Jurkat, Clone E6-1 (cell line): Measurements from ENCODE around the gene TMOD3.
A peak's percentile ranks its signal among the peaks of the same experiment; 100 is the strongest.

Experiments
- DNase-seq: peaks from one replicate; pipeline ENCODE4 v3.0.0-alpha.2; 2011; ENCODE audit warnings: low read depth, low spot score
- H3K4me3 ChIP-seq: 2 replicates; pipeline ENCODE4 v1.5.1; 2011; ENCODE audit warnings: mild to moderate bottlenecking, low read length, control low read depth, moderate library complexity

Gene TMOD3

DNA sequence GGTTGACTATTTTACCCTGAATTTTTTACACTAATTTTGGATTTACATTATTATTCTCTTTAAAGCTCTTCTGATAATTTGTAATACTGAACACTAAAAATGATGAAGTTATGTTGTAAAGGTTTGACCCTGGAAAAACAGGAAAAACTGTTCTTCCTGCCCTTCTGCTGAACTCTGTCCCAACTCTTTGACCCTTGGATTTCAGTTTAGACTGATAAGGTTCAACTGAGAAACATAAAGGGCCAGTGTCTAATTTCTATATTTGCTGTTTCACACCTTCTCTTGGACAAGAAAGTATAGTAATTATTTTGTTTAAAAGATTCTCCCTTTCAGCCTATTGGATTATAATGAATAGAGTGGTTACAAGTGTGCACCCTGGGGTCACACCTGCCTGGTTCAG is 12.8 kb upstream of the TMOD3 start:
- no peak for DNase-seq
- H3K4me3 ChIP-seq, result no peak overlapping the region

DNA sequence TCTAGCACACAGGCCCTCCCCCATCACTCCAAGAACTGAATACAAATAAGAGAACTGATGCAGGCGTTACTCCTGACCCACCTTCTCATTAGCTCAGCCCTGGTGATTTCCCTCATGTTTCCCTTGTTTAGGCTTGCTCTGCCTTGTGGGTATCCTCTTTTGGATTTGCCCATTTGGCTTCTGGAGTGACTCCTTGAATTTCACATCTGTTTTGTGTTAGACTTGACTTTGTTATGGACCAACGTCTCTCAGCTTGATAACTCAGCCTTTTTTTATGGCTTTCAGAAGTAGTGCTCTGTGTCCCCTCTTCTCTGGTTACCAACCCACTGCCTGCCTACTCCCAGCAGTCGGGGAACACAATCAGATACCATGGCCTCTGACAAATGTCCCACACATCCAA is 11.3 kb upstream of the TMOD3 start:
- DNase-seq, result no peak
- no peak overlapping the region for H3K4me3 ChIP-seq

DNA sequence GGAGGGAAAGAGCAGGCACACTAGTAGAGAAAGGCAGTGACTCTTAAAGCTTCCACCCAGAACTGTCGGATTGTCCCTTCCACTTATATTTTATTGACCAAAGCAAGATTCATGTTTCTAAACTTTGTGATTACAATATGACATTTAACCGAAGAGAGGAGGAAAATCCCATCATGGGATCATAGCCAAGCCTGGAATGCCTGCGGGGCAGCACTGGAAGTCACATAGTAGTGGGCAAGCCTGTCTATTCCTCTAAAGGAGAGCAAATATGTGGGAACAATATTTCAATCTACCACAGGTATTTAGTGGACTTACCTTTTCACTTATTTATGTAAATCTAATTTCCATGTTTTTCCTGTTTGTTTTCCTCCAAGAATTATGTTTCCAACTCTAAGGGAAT is 3.8 kb upstream of the TMOD3 start:
- DNase-seq, result no peak
- H3K4me3 ChIP-seq, result no peak overlapping the region

DNA sequence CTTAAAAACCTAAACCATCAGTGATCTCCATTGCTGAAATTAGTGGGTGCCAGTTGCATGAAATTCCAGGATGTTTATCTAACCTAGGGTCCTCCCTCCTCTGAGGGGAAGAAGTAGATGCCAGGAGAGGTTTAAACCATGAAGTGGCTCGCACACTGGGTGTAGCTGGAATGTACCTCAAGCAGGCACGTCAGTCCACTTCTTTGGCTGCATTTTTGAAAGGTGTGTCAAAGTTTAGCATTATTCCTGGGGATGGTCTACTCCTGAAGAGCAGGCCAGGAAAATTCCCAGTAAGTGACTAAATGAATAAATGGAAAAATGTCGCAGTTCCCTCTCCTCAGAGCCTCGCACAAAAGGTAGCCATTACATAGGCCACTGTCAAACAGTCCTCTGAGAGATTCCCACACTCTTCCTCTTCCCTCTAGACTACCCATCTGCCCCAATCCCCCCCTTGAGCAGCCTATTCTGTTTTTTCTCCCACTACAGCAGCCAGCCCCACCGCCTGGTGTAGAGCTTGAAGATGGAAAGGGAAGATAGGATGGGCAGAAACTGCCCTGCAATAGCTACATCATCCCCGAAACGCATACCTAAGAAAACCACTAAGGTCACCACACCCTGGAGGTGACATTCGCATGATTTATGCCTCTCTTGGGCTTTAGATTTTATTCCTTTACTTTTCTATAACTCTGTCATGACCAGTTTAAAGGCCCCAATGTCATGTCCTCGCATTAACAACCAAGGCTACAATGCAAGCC is 655 bp upstream of the TMOD3 start:
- H3K4me3 ChIP-seq, result peak overlapping the region; percentile 69; the same call in 1 of the 2 replicates
- no peak for DNase-seq

DNA sequence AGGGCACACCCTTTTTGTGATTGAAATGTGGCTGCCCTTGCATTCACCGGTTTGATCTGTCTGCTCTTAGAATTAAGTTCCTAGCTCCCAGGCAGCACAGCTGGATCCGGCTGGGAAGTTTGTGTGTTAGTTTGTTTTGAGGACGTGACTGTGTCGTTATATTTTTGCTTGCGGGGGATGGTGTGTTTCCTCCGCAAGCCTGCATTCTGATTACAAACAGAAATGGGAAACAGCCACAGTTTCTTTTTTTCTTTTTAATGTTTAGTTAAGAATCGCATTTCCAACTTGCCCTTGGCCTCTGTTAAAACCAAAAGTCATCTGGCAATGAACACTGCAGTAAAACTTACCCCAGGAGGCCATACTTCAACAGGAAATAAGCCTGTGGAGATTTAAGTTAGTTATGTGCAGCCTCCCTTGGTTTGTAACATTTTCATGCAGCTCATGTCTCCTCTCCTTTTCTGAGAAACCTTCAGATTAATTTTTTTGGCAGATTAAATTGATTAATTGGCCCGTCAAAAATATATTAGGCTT is 888 bp downstream of the TMOD3 start:
- DNase-seq, result peak; percentile 24
- peak overlapping the region; percentile 69 for H3K4me3 ChIP-seq

DNA sequence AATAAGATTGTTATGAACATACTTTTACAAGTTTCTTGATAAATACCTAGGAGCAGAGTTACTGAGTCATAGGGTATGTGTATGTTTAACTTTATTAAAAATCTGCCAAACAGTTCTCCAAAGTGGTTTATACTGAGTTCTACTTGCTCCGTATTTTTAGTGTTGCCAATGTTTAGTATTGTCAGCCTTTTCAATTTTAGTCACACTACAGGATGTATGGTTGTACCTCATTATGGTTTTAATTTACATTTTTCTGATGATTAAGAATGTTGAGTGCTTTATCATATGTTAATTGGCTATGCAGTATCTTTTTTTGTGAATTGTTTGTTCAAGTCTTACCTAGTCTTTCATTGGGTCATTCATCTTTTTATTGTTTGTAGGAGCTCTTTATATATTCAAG is 4.3 kb downstream of the TMOD3 start:
- DNase-seq, result no peak
- no peak overlapping the region for H3K4me3 ChIP-seq

DNA sequence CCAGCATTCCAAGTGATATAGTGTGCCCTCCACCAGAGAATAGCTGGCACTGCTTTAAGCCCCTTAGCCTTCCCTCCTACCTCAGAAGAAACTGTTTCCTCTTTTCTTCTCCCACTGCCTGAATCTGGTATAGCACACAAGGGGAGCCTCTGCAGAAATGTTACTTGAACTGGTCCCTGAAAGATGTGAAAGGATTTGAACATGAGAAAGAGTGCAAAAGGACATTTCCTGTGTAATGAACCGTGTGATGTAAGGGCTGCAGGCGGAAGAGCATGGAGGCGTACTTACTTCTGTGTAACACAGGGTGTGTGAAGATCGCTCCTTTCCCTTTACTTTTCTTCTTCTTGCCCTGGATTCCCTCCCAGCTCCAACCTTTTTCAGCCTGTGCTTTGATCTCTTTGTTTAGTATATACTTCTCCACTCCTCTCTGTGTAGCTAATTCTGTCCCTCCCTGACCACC is 8.4 kb downstream of the TMOD3 start:
- DNase-seq, result peak; percentile 16
- H3K4me3 ChIP-seq, result no peak overlapping the region

DNA sequence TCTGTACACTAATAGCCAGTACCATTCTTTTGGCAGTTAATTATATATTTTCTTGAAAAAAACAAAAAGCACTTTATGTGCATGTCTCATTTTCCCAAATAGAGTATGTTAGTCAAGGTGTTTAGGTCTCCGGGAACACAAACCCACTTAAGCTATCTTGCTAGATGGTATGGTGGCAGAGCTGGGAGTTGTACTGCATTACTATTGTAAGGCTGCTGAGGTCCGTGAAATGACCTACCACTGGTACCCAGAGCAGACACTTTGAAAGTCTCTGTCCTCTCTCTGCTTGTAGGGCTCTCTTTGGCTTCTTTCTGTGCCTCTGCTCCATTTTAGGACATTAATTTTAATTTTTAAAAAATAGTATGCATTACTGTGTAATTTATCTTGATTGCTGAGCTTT is 8.8 kb downstream of the TMOD3 start:
- DNase-seq, result no peak
- H3K4me3 ChIP-seq, result no peak overlapping the region

DNA sequence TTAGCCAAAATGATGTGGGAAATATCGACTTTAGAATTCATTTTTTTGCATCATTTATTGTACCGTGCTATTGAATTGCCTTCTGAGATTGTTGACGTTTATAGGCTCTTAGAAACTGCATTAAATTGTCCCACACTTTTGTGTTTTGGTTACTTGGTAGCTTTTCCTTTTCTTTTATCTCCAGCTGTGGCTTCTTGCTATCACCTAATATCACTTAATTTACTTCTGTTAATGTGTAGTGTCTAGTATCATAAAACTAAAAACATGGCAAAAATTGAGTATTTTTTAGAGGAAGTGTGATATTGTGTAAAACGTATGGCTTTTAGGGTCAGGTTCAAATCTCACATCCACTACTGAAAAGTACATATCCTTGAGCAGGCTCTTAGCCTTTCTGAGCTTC is 11.2 kb downstream of the TMOD3 start:
- no peak overlapping the region for H3K4me3 ChIP-seq
- no peak for DNase-seq

DNA sequence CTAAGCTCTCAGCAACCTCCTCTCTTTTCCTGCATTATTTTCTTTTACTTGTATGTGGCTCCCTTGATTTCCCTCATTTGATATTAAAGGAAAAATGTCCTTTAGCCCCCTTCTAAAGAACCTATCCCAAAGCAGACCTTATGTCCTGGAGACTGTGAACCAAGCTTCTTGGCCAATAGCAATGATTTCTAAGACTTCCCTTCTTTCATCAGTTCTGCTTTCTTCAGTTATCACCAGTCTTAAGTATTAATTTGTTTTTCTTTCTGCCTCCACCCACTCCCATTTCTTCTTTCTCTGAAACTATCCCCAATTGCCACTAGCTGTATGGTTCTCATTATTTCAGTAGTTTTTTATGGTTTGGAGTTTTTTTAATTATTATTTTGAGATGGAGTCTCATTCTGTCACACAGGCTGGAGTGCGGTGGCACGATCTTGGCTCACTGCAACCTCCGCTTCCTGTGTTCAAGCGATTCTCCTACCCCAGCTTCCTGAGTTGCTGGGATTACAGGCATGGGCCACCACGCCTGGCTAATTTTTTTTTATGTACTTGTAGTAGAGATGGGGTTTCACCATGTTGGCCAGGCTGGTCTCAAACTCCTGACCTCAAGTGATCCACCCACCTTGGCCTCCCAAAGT is 12.1 kb downstream of the TMOD3 start:
- H3K4me3 ChIP-seq, result no peak overlapping the region
- DNase-seq, result no peak

DNA sequence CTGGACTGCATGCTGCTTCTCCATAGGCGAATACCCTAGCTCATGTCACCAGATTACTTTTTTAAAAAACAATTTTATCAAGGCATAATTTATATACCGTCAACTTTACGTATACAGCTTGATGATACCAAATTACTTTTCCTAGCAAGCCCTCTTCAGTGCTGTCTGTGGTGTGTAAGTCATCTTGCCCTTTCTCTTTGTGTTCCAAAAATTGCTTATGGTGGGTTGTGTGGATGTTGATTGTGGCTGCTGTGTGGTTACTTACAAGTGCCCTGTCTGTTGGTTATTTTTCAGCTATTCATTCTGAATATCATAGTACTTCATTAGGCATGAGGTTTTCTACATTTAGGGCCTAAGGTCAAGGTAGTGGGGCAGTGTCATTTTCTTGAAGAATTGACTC is 12.8 kb downstream of the TMOD3 start:
- no peak overlapping the region for H3K4me3 ChIP-seq
- no peak for DNase-seq

DNA sequence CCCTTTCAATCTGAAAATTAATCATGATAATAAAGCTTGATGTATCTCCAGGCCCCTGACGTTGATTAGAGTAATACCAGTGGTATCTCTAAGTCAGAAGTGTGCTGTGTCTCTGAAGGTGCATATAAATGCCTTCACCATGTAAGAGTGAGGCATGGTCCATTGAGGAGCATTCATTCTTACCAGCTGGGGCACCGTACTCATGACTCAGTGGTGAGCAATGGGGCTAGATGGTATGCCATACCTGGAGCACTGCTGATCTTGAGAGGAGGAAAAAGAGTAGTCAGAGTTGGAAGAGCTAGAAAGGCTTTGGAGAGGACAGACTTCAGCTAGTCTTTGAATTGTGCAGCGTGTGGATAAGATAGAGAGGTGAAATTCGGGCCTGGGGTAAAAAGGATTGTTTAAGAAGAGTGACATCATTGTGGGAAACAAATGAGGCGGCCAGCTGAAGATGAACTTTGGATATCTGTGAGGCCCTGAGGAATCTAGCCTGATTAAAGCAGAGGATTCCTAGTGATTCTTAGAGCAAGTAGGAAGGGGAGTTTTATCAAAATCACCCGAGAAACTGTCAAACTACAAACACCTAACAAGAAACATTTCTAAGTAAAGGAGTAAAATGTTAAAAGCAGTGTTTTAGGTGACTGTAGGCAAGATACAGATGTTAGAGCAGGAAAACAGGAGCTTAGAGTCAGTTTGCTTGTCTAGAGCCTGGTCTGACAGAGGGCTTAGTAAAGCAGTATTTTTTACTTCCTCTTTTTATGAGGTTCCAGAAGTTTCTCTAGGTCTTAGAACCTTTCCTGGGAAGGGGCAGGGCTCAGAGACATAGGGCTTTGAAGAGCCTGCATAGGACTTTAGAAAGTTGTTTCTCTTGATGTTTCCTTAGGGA is 13.6 kb downstream of the TMOD3 start:
- DNase-seq, result no peak
- H3K4me3 ChIP-seq, result no peak overlapping the region

DNA sequence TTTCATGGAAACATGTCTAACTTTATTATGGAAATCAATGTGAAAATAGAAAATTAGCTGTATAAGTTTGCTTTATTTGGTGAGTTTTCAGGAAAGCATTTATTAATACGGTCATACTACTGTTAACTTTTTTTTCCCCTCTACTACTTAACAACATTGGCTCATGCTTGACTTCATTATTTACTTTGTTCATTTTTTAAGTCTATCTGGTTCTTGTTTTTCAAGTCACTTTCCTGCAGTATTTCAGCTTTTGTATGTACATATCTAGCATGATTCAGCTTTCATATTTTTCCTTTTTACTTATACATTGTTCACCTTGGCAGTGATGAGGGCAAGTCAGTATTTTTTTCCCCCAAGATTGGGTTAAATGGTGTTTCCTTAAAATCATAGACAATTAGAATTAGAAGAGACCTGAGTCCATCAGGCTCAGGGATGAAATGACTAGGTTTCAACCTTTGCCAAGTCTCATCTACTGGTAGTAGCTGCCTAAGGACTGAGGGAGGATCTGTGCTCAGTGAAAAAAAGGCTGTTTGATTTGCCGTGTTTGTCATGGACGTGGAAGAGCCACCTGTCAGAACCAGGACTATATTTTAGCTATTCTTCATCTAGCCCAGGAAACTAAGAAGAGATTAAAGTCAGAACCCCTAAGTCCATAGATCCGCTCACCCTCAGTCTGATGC is 15.4 kb downstream of the TMOD3 start:
- H3K4me3 ChIP-seq, result no peak overlapping the region
- DNase-seq, result no peak

DNA sequence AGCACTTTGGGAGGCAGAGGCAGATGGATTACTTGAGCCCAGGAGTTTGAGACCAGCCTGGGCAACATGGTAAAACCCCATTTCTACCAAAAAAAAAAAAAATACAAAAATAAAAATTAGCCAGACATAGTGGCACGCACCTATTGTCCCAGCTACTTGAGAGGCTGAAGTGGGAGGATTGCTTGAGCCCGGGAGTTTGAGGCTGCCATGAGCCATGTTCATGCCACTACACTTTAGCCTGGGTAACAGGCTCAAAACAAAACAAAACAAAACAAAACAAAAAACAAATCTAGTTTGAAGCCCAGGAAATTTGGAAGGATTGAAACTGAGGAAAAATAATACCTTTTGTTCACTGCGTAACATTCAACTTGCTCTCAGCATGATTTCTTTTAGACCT is 16.6 kb downstream of the TMOD3 start:
- no peak for DNase-seq
- no peak overlapping the region for H3K4me3 ChIP-seq

DNA sequence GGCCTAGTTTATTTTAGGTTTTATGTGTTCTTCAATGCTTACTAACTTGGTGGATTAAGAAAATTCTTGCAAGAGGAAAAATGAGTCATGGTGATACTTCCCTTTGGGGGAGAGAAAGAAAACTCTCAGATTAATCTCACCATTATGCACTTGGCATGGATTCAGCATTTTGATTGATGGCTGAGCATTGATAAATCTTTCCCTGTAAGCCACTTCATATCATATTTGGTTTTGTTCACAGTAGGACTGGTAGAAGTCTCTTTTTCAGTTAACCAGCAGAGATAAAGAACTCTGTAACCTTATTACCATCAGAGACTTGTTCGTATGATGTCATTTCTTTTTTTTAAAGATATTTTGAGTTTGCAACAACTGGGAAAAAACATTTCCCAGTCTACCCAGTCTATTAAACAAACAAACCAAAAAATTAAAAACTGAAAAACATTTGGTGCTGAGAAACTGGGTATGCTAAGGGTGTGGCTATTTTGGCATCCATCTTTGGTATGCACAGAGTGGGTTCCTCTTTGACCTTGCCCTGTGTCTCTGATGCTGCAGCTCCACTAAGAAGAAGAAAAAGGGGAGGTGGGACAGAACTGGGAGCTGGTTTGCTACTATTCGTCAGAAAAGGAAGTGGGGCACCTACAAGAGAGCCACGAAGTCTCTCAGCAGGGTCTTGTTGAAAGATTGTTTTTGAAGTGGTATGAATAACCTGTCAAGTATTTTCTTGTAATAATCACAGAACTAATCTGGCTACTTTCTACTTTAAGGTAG is 17.2 kb downstream of the TMOD3 start:
- no peak overlapping the region for H3K4me3 ChIP-seq
- peak; percentile 56 for DNase-seq

DNA sequence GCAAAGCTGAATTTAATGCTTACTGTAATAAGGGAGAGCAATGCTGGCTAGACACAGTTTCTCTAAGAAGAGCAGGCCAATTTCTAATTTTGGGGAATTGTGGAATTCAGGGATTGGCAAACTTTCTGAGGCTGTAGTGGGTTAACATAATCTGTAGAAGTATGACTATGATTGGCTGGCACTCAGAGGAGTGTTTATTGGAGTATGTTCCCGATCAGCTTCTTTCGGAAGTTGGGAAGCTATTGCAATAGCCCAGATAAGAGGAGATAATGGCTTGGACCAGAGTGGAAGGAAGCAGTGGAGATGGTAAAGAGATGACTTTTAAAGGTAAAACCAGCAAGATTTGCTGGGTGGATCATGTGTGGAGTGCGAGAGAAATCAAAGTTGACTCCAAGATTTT is 19.4 kb downstream of the TMOD3 start:
- no peak for DNase-seq
- H3K4me3 ChIP-seq, result no peak overlapping the region

DNA sequence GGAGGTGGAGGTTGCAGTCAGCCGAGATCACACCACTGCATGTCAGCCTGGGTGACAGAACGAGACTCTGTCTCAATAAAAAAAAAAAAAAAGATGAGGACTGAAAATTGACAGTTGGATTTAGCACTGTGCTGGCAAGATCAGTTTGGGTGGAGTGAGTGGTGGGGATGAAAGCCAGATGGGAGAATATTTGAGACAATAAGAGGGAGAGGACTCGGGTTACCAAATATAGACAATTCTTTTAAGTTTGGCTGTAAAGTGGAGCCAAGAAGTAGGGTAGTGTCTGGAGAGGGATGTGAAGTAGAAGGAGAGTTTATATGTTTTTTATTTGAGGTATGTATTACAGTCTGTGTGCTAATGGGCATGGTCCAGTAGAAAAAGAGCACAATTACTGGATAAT is 20.4 kb downstream of the TMOD3 start:
- DNase-seq, result no peak
- no peak overlapping the region for H3K4me3 ChIP-seq

DNA sequence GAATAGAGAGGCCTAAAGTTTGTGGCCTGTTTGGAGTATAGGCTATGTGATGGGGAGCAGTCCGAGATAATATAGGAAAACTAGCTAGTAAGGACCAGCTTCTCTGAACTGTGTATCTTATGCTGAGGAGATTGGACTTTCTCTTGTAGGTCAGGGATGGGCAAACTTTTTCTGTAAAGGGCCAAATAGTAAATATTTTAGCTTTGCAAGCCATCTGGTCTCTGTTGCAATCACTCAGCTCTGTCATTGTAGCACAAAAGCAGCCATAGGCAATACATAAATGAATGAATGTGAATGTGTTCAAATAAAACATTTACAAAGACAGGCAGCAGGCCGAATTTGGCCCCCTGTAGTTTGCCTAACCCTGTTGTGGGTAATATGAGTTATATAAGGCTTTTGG is 24.5 kb downstream of the TMOD3 start:
- no peak for DNase-seq
- no peak overlapping the region for H3K4me3 ChIP-seq

DNA sequence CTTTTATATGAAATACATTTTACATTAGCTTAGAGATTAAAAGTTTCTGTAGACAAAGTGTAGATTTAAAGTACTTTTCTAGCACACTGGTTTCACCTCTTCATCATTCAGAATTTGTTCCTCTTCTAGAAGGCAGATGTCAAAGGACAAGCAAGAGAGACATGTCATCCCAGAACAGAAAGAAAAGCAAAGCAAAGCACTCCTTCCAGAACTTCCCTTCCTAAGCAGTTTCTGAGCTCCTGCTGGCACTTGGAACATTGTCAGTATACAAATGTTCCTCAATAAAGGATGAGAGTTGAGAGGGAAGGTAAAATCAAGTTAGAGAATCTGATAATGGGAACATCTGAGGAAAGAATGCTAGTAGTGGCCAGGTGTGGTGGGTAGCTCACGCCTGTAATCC is 26.2 kb downstream of the TMOD3 start:
- DNase-seq, result no peak
- no peak overlapping the region for H3K4me3 ChIP-seq
